HG03521 (cell line): Measurements from ENCODE around the gene USP7.

Source experiments
- ATAC-seq: cut with Tn5 transposase; IDR thresholded peaks from one replicate; pipeline ENCODE4 v1.9.1; 2021; ENCODE audit warnings: mild to moderate bottlenecking, moderate library complexity; ENCODE audit not compliant: unreplicated experiment

Gene USP7

DNA sequence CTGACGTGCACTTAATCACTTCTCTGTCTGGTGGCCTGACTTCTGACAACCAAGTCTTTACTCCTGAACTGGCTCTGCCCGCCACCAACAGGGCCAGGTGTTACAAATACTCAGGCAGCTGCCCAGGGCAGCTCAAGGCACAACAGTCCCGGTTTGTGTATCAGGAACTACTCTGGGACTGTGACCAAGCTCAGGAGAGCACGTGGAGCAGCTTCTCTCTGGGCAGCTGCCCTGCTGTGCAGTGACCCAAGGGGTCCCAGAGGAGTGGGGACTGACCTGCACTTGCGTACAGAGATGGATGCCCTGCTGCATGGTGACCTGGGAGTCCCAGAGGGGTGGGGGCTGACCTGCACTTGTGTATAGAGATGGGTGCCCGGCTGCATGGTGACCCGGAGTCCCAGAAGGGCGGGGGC lies 59.7 kb downstream of the USP7 start:
- no peak for ATAC-seq

DNA sequence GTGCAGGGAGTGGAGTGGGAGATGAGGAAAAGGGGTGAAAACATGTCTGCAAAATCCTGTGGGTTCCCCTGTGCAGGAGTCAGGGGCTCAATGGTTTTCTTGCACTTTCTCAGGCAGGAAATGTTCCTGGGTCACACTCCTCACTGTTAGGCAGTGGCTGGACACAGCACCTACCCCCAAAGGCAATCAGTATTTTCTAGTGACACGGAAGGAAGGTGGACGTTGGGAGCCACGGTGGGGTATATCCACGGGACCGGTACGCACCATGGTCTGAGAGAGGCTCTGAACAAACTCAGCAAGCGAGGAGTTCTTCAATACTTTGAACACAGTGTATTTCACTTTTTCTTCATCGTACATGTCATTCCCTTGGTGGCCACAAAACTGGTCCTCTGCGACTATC lies 60.7 kb downstream of the USP7 start:
- ATAC-seq = no peak

DNA sequence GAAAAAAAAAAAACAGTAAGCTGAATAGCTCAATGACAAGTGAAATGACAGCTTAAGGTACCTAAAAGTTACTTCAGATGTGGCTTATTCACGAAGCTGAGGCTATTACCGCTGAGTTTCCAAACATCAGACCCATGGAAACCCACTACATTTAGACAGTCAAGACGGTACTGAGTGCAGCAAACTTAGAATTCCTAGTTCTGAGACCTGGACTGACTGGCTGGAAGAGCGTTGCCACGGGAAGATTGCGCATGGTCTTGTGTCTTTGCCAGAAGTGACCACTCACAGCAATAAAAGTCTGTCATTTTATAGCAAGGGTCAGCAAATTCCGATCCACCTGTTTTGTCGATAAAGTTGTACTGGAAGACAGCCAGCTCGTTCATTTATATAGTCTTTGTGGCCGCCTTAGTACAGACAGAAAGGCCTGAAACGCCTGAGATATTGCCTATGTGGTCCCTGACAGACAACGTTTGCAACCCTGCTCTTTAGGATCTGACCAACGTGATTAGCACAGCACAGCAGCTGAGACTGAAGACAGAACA lies 62.3 kb downstream of the USP7 start:
- no peak for ATAC-seq

DNA sequence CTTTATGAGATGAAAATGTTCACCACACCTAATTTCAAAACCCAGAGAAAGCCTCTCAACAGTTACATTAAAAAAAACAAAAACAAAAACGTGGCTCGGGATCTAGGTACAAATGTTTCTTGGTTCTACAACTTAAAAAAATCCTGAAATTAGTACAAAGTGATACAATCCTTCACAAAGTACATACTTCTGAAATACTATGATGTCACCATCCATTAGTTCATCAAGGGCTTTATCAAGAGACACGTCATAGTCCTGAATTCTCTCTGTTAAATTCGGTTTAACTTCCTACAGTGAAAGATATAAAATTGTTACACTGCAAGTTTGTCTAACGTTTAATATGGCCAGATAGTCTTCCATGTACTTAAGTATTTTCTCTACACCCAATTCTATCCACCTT lies 63.4 kb downstream of the USP7 start:
- ATAC-seq = no peak

DNA sequence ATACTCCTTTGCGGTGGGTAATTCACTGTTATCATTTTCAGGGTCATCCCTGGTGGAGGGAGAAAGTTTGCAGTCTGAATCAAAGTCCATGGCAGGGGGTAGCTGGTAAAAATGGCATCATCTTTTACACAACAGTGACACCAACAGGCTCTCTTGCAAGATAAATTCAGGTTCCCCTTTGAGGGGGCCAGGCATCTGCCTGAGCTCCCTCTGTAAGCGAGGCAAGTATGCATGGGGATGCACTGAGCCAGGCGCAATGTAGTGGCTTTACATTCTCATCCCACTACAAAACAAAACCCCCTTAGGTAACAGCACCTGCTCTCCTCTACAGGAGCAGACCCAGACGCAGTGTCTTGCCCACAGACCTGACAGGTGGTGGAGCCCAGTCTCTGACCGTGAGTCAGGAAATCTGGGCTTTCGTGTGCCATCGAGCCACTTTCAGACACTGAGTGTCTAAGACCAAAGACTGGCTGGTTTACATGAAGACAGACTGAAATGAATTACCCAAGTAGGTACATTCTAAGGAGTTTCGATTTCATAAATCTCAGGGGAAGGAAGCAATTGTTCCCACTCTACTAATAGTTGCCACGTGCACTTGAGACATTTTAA lies 63.9 kb downstream of the USP7 start:
- no peak for ATAC-seq

DNA sequence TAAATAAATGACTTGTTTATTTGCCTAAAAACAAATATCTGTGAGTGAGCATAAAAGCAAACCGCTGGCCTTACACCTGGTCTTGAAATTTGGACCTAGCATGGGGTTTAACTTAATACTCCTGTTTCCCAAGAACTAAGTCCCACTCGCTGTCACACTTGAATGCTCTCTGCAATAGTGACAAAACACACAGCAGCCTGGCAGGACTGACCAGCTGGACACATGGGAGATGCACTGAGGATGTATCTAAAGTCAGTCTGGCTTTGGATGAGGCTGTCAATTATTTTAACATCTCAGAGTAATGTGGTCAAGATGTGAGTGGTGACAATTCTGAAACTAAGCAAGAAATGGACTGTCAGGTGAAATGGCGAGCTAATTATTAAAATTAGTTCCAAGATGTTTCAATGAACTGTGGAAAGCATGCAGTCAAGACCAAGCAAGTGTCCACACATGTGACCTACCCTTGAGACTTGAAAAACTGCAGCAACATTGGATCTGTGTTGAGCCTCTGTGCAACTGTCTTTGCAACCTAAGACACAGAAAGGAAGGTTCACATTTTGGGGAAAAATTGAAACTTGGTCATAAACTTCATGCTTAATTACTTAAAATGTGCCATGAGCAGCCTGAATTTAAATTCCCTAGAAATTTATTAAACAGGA lies 64.9 kb downstream of the USP7 start:
- ATAC-seq = no peak

DNA sequence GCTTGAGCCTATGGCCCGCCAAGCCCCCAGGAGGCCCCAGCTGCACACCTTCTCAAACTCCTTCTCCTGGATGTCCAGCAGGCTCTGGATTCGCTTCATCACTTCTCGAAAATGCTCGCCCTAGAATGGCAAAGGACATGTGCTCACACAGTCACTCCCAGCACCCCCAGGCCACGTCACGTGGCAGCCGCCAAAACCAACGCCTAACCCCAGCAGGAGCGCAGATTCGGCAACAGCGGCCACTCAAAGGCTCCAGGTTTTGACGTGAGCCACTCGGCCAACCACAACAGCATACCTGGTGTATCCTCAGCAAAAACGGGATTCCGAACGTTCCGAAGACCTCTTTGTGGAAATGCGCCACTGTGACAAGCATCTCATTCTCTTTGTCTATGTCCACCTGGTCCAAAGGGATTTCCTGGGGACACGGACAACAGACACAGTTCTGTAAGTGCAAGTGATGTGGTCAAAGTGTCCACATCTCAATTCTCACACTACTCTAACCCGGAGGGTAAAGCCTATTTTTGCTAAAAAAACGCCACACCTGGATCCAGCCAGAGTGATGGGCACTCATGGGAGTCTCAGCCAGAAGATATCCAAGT lies 68.9 kb downstream of the USP7 start:
- no peak for ATAC-seq

DNA sequence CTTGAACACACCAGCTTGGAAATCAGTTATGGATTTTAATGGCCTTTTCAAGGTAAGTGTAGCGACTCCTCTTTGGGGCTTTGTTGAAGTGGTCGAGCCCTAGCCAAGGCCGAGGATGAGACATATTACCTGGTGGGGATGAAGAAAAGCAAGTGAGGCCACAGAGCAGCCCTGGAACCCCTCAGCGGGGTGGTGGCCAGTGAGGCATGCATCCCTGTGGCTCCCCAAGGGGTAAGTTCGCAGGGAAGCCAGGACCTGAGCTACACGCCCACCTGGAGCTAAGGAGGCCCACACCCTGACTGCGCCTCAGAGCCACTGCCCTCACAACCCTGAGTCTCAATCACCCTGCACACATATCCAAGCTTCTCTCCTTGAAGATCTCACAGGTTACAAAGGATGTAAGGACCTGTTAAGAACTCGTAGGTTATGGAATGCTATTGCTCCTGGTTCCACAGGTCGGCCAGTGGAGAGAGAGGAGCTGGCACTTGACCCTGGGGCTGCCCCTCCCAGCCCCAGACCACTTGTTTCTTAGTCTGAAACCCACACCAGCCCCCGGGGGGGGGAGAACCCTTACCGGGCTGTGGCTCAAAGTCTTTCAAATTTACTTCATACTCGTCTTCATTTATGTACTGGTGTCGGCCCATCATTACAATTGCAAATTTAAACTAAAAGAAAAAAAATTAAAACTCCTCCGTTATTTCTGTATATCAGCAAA lies 69.6 kb downstream of the USP7 start:
- ATAC-seq = no peak

DNA sequence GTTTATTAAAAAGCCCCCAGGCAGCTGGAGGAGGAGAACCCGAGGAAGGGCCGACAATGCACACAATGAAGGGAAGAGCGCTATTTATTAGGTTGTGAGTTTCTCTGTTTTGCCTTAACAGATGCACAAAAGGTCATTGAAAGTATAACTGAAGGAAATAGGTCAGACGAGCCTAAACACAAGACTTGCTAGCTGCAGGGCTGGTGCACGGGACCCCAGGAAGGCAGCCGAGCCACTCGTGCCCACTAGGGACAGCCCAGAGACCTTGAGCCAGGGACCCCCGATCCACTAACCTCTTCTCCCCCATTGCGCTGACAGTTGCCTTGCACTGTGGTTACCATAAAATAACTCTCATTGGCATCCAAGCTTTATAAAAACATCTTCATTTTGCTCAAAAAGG lies 70.3 kb downstream of the USP7 start:
- ATAC-seq = no peak

DNA sequence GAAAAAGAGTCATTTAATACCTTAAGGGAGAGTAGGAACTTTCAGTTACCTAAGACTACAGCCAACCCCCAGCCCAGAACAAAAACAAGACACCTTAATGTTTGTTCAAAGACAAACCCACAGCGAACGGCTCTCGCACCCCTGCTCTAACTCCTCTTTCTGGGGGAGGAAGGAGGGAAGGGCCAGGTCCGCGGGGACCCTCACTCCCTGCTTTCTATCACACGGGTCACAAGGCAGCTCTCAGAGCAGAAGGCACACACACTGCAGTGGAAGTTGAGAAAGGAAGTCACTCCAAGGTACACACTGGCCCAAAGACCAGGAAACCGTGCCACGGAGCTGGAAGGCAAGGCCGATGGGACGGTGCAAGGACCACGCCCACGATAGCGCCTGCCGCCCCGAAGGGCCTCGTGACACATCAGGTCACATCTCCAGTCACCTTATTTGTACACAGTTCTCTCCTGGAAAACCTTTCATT lies 71.6 kb downstream of the USP7 start:
- ATAC-seq = peak; percentile 10

DNA sequence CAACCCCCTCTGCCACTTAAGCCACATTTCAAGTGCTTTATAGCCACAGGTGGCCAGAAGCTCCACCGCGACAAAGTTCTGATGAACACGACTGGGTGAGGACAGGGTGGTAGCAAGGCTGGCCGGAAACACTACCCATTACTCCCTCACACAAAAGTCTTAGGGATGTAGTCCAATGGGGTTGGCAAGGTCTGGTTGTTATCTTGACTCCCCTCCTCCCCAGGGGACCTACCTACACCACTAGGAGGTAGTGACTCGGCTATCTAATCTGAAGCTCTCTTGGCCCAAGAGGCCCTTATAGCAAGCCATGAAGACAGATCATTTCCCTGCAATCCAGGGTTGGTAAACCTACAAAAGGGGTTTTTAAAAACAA lies 73.2 kb downstream of the USP7 start:
- no peak for ATAC-seq

DNA sequence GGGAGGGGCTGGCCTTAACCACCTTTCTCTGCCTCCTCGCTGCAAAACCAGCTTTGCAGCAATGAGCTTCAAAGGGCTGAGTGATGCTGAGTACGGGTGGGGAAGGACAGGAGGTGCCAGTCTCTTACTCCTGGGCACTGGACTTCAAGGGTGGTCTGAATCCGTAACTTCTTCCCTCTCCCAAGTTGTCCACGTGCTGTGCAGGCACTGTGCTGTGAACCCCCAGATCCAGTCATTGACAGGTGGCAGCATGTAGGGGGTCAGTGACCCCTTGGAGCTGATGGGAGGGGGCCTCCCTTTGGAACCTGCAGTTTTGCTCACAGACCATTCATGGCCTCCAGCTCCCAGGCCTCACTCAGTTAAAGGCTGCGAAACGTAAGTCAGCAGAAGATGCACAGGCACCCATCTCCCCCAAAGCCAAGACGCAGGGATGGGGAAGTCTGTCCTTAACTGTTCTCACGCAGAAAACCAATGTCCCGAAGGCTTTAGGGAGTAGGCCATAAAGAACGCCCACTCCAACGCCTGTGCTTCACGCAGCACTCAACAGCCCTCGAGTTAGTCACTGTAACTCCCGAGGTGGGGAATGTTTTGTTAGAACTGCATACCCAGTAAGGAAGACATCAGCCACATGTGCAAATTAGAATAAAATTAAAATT lies 73.7 kb downstream of the USP7 start:
- ATAC-seq = no peak

DNA sequence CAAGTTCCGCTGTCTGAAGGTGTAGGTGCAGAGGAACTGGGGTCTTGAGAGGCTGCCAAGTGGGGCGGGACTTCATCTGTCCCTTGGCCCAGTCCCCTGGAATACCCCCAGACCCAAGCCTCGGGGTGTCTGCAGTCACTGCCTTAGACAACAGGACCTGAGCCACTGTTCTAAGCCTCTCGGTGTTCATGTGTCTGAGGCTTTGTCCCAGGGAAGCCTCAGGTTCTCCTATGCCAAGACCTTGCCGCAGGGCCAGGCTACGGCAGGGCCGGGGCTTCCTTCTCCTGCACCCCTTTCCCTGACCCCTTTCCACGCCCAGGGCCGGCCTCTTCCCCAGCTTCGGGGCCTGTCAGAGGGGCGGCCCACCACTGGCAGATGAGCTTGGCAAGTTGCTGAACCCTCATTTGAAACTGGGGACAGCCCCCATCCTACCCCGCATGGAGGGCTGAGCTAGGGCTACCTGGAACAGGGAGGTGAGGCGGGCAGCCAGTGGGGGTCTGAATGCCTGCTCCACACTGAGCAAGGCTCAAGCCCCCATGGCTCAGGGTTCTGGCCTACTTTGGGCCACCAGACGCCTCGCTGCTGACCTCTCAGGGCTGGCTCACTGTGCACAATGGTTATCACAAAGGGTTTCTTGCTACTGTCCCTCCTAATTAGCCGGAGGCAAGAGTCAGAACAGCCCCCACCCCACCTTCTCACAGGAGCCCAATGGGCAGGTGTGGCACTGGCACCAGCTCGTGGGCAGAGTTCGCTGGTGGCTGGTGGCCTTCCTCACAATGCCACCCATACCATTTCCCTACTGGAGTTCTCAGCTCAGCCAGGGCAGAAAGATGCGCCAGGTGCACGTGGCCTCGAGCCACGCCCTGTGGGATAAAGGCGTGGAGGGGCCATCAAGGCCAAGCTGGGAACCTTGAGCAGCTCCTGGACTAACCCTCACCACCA lies 74.5 kb downstream of the USP7 start:
- ATAC-seq = no peak

DNA sequence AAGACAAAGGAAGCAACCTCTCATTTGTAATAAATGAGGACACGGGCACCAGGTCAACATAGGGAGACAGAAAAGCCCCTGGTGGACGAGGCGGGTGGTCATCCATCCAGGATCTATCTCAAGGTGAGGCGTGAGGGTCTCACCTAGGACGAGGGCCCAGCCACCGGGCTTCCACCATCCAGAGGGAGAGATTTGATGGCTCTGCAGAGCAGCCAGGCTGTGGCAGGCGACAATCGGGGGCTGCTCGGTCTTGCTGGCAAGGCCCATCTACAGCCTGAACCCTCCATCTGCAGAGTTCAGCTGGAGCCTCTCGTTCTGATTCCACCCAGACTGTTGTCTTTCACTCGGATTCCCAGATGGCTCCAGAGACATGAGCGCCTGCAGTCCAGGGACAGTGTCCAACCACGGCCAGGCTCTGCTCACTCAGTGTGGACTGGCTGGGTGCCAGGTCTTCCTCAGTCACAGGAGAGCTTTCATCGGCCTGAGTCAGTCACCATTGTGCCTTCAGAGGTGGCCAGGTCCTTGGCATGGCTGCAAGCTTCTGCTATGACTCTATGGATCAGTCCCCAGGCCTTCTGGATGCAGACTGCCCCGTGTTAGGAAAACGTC lies 75.7 kb downstream of the USP7 start:
- no peak for ATAC-seq

DNA sequence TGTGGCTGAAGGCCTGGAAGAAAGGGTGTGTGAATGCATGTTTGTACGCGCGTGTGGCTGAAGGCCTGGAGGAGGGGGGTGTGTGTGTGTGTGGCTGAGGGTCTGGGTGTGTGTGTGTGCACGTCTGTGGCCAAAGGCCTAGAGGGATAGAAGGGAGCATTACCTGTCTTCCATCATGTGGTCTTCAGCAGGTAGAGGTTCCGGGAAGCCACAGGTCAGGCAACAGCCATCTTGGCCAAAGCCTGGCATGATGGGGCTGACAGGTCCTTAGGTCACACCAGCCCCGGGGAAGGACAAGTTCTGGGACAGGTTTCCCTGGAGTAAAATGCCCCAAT lies 76.3 kb downstream of the USP7 start:
- ATAC-seq = no peak

DNA sequence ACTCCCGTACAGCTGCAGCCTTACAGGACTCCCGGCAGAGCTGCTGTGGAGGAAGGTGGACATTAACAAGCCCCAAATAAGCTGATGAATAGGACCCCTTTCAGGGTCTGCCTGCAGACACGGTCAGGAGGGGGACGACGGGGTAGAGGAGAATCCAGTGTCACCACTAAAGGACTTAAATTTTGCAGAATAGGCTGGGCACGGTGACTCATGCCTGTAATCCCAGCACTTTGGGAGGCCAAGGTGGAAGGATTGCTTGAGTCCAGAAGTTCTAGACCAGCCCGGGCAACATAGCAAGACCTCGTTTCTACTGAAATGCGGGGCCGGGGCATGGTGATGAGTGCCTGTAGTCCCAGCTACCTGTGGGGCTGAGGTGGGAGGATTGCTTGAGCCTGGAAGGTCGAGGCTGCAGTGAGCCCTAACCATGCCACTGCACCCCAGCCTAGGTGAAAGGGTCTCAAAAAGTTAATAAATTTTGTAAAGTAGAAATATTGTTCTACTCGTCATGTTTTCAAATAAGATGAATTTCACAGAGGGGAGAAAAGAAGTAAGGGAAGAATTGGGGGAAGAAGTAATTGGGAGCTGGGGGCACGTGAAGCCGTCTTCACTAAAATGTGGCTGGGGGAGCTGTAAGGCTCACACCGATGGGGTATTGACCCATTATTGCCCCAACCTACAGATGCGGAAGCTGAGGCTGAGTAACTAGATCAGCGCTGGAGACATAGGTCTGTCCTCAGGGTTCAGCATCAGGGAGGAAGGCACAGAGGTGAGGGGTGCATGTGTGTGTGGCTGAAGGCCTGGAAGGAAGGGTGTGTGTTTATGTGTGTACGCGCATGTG lies 76.9 kb downstream of the USP7 start:
- no peak for ATAC-seq

DNA sequence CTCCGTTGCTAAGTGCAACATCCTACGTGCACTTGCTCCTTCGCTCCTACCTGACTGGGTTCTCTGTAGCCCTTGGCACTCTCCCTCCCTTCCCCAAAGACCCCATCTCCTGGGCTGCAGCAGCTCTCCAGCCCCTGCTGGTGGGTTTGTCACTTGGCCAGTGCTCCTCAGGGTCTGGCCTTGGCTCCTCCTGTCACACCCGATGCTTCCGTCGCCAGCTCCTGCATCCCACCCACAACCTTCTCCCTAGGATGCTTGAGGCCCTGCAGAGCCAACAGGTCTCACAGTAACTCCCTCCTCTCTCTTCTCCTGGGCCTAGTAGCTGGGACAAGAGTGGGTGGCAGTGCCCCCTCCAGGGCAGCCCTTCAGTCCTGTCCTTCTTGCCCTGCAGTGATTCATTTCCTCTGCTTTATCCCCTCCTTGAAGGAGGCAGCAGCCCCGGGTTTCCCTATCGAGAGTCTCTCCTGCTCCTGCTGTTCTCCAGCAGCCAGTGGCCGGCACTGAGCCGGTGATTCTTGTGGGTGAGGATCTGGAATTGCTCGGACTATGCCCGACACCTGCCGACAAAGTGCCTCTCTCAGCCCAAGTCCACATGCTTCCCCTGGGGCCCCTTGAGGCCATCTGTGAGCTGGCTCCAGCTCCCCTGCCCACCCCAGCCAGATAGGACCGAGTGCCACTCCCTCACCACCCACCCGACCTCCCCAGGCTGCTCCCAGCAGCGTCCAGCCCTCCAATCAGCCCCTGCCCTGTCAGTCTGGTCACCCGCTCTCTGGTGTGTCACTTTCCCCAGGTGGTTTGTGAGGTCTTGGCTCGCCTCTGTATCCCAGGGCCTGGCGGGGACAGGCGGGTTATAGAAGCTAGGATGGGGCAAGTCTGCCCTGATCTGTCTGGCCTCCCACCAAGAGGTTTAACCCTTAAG lies 77.8 kb downstream of the USP7 start:
- ATAC-seq = no peak
